ENCODE data around the gene PIK3R1. TPM values are rescaled to one million over a fixed set of nuclear protein-coding genes. Genes with fewer than 3 reads are reported as not detected.

The PIK3R1 gene
- total and polyA plus RNA-seq, 2 experiments from 2014 or later, result 5.9 to 9.8 TPM

GRCh38 chr5:68226546-68227073 lies 11.1 kb downstream of the PIK3R1 start:
- Histone ChIP-seq H3K4me3 (no peak overlapping the region), H3K27ac (ENCODE audit: low read depth) (no peak overlapping the region), H3K36me3 (ENCODE audit: insufficient read depth) (0 out of 2 replicates have a peak, but pooled peaks cover 3% of the 10 kb centered on the region), H3K79me2 (replicated peaks; ENCODE audit: insufficient read depth) (peaks cover 6% of the 10 kb centered on the region), H3K4me2 (no peak overlapping the region), H4K20me1 (replicated peaks; ENCODE audit: insufficient read depth) (peaks cover 13% of the 10 kb centered on the region), H3K4me1 (ENCODE audit: insufficient read depth) (no peaks in the 10 kb centered on the region), H3K9me2 (ENCODE audit: insufficient read depth) (no peaks in the 10 kb centered on the region), H2AFZ (no peak overlapping the region), H3F3A (replicated peaks; ENCODE audit: low read depth) (no peaks in the 10 kb centered on the region), H3K27me3 (ENCODE audit: insufficient read depth) (no peaks in the 10 kb centered on the region)
- Mint-ChIP-seq H3K4me1 (peaks cover 5% of the 10 kb centered on the region), H3K9me3 (no peaks in the 10 kb centered on the region), H3K4me3 (no peak overlapping the region), H3K27me3 (ENCODE audit: insufficient read depth, low read depth, poor library complexity) (peaks cover 2% of the 10 kb centered on the region), H3K36me3 (ENCODE audit: low read depth) (peaks cover 2% of the 10 kb centered on the region; the same call in 1 of the 3 replicates), H3K27ac (no peak overlapping the region)
- no peak for DNase-seq (ENCODE audit: low spot score)
- no peak for TF ChIP-seq JUNB (IDR thresholded peaks at IDR 0.05; ENCODE audit: unreplicated experiment)
- TF ChIP-seq CREB1 (CRISPR knock-in tag; IDR thresholded peaks at IDR 0.05; ENCODE audit: low read depth), result no peak
- no peak for TF ChIP-seq NANOG (IDR thresholded peaks at IDR 0.05; ENCODE audit: borderline replicate concordance)
- no peak for TF ChIP-seq ETS1 (IDR thresholded peaks at IDR 0.05)
- no peak for TF ChIP-seq EZH2phosphoT487 (IDR thresholded peaks at IDR 0.05; ENCODE audit: unreplicated experiment)
- no peak for TF ChIP-seq ZNF114 (CRISPR knock-in tag; IDR thresholded peaks at IDR 0.05)
- TF ChIP-seq CTCF (conservative IDR thresholded peaks at IDR 0.05; ENCODE audit: low read depth in 2 of 2), result no peak
- no peak for TF ChIP-seq ZNF462 (CRISPR knock-in tag; IDR thresholded peaks at IDR 0.05)
- no peak for TF ChIP-seq STAT1 (IDR thresholded peaks at IDR 0.05; ENCODE audit: unreplicated experiment)
- no peak for TF ChIP-seq POLR2AphosphoS5 (IDR thresholded peaks at IDR 0.05; ENCODE audit: low read depth)
- TF ChIP-seq ZNF331 (CRISPR knock-in tag; IDR thresholded peaks at IDR 0.05; ENCODE audit: low read depth), result no peak
- TF ChIP-seq REST (IDR thresholded peaks at IDR 0.05; ENCODE audit: unreplicated experiment), result no peak
- TF ChIP-seq EZH2 (IDR thresholded peaks at IDR 0.05; ENCODE audit: low read depth, unreplicated experiment), result no peak
- ATAC-seq, result no peak
